CD4-positive, alpha-beta T cell treated with Interleukin-1 beta for 1 hour (primary cell): ENCODE measurements around the gene OLR1.

ENCODE experiments used
- DNase-seq, 2 donors: peaks; one replicate each; pipeline ENCODE4 v3.0.0-alpha.2; 2020 to 2022

The OLR1 gene

GRCh38 chr12:10190558-10191388 lies 18.8 kb upstream of the OLR1 start:
- DNase-seq = peak; percentile 64 to 66

- no peak for DNase-seq
Measured at GRCh38 chr12:10189653-10190052, 17.7 kb upstream of the OLR1 start.

DNA sequence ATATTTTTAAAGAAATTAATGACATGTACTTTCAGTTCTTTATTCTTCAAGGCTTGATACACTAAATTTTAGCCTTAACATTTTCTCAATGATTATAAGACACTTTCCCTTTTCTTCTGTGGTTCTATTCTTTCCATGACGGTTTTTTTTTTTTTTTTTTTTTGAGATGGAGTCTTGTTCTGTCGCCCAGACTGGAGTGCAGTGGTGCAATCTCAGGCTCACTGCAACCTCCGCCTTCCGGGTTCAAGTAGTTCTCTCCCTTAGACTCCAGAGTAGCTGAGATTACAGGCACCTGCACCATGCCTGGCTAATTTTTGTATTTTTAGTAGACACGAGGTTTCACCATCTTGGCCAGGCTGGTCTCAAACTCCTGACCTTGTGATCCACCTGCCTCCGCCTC lies 15.0 kb upstream of the OLR1 start:
- DNase-seq = peak in 1 of 2 donors; percentile 17

DNA sequence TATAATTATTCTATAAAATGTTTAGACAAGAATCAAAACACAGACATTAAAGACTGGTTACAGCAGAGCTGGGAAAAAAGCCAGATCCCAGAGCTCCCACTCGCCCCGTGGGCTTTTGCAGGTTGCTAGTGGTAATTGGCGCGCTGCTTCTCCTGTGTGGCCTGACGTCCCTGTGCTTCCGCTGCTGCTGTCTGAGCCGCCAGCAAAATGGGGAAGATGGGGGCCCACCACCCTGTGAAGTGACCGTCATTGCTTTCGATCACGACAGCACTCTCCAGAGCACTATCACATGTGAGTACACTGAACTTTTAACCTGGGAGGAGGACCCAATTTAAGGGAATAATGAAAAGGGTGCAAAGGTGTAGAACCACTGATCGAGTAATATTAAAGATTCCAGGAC lies 14.4 kb upstream of the OLR1 start:
- DNase-seq = peak; percentile 13 to 79

DNA sequence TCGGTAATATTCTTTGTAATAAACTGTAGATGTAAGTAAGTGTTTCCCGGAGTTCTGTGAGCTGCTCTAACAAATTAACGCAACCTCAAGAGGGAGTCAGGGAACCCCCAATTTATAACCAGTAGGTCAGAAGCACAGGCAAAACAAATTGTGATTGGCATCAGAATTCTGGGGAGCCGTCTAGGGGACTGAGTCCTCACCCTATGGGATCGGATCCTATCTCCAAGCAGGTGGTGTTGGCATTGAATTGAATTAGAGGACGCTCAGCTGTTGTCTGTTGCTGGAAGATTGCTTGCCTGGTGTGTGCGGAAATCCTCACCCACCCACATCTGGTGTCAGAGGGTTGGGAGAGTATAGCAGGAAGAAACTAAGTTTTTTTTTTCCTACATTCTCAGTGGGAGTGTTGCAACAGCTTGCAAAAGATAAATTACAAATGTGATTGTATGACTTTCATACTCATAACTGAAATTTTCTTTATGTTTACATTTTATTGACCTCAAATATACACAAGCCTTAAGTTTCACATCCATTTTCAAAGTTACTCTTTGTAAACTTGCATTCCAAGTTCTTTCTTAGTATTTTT lies 12.4 kb upstream of the OLR1 start:
- DNase-seq = peak in 1 of 2 donors; percentile 35

- DNase-seq = peak in 1 of 2 donors; percentile 51
Measured at GRCh38 chr12:10182354-10183049, 10.6 kb upstream of the OLR1 start.

- DNase-seq = no peak
Measured at GRCh38 chr12:10179776-10180181, 7.8 kb upstream of the OLR1 start.

DNA sequence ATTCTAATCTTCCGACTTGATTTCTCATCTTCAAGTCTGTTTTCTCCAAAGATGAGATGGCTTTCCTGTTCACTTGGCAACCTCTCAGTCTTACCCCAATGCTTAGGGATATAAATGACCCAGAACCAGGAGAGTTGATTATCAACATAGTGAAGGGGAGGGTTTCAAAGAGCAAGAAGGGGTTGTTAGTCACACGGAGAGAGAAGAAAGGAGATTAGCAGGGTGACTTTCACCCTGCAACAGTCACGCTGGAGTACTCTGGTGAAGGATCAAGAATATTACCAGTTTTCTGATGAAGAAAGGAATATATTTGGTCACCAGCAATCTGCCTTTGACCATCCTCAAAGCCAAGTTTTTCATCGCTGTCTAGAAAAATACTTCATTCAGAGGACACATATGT lies 6.9 kb upstream of the OLR1 start, which contains the start of gene TMEM52B:
Gene TMEM52B, plus strand, starts transcription at position 212 of the 400 bp plus-strand sequence. CDS start 543 bp downstream, outside the sequence.
- no peak for DNase-seq

GRCh38 chr12:10175846-10176636 lies 4.1 kb upstream of the OLR1 start:
- no peak for DNase-seq

GRCh38 chr12:10174986-10175614 lies 3.2 kb upstream of the OLR1 start:
- DNase-seq = no peak

DNA sequence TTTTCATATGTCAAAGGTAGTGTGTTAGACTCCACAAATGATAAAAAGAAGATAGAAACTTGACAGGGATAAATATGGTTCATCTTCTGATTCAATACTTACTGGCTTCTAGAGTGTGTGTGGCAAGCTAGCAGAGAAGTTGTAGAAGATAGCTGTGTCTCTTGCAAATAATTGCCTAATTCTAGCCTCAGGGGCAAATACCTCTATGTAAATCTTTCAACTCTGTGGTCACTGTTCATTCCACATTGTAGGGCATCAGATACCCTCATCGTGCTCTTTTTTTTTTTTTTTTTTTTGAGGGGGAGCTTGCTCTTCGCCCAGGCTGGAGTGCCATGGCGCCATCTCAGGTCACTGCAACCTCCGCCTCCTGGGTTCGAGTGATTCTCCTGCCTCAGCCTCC lies 1.7 kb downstream of the OLR1 start:
- no peak for DNase-seq

- DNase-seq = no peak
Measured at GRCh38 chr12:10169104-10169503, 2.8 kb downstream of the OLR1 start.

GRCh38 chr12:10167599-10167998 lies 4.3 kb downstream of the OLR1 start:
- DNase-seq = peak in 1 of 2 donors; percentile 31

- no peak for DNase-seq
Measured at GRCh38 chr12:10165421-10165820, 6.5 kb downstream of the OLR1 start.

GRCh38 chr12:10163084-10163483 lies 8.8 kb downstream of the OLR1 start:
- DNase-seq = no peak

GRCh38 chr12:10160617-10161385 lies 11.1 kb downstream of the OLR1 start:
- DNase-seq = no peak

DNA sequence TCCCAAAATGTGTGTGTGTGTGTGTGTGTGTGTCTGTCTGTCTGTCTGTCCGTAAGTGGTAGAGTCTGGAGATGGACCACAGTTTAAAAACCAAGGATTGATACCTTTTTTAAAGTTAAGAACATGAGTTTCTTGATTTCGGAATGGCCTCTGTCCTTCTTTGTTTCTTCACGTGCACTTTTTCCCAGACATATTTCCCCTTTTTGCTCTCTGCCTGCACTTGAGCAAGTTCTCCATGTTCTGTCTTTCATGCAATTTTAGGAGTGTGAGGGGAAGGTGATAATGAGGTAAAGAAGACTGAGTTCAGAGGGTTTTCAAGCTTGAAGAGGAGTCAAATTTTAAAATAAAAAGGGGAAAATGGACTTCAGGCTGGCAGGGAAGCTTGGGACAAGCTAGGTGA lies 12.7 kb downstream of the OLR1 start:
- no peak for DNase-seq

GRCh38 chr12:10158406-10158805 lies 13.5 kb downstream of the OLR1 start:
- DNase-seq = no peak

DNA sequence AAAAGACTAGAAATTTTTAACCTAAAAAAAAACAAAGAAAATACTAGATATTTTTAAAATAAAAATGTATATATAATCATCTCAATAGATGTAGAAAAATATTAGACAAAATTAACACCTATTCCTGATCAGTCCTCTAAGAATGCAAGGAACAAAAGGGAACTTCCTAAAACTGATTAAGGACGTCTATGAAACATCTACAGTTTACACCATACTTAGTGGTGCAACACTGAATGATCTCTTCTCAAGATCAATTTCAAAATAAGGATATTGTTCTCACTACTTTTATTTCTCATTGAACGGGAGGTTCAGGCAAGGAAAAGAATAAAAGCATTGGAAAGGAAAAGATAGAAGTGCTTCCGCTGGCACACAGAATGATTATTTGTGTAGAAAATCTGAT lies 16.0 kb downstream of the OLR1 start:
- no peak for DNase-seq

- DNase-seq = no peak
Measured at GRCh38 chr12:10154145-10154496, 17.8 kb downstream of the OLR1 start.

DNA sequence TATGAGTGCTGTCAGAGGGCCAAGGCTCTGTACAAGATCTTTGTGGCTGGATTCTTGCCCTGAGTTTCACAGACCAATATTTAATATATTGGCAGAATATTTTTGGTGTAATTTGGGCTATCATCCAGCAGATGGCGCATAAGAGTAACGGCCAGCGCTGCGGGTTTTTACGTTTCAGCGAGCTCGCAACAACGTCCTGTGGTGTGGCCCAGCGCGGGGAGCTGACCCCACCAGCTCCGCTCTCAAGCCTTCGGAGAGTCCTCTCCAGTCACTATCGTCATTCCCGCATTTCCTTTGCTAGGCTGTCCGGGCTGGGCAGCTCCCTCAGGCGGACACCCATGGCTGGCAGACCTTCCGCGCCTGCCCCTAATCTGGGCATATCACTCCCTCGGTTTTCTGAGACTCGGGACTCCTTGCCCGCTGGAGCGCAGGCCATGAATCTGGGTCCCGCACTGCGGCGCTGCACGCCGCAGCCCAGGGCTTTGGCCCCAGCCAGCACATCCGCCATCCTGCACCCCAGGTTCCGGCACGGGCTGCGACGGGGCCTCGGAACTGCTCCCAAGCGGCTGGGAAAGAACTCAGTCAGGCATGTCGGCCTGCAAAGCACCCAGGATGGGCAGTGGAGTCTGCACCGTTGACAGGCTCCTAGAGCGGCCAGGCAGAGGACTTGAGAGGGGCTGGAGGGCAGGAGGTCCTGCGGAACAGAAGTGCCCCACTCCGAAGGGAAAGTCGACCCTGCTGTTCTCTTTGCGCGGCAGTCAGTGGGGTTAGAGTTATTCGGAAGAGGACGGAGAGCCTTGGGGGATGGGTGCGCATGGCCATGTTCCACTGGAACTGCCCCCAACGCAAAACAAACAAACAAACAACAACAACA lies 18.4 kb downstream of the OLR1 start:
- peak; percentile 64 to 71 for DNase-seq
